GM10266 (cell line): Measurements from ENCODE around the gene FOCAD.

Experiments
- DNase-seq: peaks from one replicate; pipeline ENCODE4 v3.0.0; 2012; ENCODE audit errors: extremely low spot score
- TF ChIP-seq, protein P1 (sequence below): IDR thresholded peaks from 2 replicates; pipeline ENCODE4 v1.5.1; 2012; ENCODE audit warnings: mild to moderate bottlenecking, low read depth; ENCODE audit not compliant: control insufficient read depth, insufficient read depth; ENCODE audit errors: missing control alignments

Gene FOCAD

DNA sequence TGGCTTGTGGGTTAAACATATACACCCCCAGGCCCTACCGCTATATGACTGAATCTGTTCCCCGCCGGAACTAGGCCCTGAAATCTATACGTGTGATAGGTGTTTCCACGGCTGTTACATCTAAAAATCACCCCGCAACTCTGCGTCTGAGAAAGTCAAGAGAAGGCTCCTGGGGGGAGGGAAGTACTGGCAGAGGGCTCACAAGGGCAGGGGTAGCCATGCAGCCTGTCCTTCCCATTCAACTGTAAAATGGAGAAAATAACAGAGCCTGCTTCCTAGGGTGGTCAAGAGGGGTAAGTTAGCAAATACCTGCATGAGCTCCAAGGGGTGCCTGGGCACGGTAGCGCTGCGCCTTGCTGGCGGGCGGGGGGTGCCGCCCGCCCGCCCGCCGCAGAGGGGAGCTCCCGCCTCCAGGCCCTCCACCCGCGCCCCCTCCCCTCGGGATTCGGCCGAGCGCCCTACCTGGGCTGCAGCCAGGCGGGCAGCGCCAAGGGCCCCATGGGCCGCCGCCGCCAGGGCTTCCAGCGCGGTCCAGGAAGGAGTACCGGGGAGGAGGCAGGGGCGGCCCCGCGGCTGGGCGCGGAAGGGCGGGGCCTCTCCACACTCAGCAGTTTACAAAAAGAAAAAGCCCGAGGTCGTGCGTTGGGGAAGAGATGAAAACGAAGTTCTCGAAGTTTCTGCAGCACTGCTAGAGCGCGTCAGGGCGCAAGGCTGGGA, 347.2 kb downstream of the FOCAD start, which contains the start of gene HACD4:
Gene HACD4, minus strand, starts transcription at position 550 of the 717 bp plus-strand sequence. Its CDS starts 50 bp downstream, at position 500.
- TF ChIP-seq, protein P1, sequence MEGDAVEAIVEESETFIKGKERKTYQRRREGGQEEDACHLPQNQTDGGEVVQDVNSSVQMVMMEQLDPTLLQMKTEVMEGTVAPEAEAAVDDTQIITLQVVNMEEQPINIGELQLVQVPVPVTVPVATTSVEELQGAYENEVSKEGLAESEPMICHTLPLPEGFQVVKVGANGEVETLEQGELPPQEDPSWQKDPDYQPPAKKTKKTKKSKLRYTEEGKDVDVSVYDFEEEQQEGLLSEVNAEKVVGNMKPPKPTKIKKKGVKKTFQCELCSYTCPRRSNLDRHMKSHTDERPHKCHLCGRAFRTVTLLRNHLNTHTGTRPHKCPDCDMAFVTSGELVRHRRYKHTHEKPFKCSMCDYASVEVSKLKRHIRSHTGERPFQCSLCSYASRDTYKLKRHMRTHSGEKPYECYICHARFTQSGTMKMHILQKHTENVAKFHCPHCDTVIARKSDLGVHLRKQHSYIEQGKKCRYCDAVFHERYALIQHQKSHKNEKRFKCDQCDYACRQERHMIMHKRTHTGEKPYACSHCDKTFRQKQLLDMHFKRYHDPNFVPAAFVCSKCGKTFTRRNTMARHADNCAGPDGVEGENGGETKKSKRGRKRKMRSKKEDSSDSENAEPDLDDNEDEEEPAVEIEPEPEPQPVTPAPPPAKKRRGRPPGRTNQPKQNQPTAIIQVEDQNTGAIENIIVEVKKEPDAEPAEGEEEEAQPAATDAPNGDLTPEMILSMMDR: no peak
- DNase-seq: peak; percentile 79

DNA sequence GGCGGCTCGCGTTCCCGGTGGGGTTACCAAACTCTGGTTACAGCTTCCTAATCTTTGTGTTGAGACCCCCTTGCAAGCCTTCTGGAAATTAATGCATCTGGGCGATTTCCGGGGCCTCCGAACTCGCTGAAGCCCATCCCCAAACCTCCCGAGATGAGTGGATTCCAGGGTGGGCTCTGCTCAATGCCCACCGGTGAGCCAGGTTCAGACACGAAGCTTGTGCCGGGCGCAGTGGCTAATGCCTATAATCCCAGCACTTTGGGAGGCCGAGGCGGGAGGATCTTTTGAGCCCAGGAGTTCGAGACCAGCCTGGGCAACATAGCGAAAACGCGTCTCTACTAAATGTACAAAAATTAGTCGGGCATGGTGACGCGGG, 347.7 kb downstream of the FOCAD start:
- TF ChIP-seq, protein P1: no peak
- DNase-seq: no peak

DNA sequence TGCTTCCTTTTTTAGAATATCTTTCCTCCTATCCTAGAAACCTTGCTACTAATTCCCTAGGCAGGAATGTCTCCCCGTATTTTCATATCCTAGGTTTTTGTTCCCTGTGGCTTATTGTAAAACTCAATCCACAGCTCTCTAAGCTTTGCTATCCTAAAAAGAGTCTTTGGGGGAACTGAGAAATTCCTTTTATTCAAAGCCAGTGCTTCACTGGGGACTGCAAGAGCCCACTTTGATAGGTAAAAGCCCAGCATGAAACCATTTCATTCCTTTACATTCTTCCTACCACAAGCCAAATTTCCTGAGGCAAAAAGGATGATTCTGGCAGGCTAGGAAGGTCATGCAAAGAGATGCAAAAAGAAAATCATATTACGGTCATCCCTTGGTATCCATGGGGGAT, 353.2 kb downstream of the FOCAD start:
- TF ChIP-seq, protein P1: no peak
- DNase-seq: no peak

DNA sequence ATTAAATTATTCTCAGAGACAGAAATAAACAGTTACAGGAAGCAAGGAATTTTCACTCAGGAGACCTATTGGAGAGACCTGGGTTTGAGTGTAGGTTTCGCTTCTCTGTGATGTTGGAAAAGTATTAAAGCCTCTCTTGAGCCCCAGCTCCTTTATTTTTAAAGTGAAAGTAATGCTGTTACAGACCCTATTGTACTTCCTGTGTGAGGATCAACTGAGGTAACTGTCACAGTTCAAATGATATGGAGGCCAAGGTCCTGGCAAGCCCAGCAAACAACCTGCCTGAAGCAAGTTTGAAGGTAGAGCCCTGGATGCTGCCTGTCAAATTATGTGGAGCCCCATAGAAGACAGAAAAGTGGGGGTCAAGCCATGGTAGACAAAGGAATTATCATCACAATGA, 355.2 kb downstream of the FOCAD start:
- DNase-seq: no peak
- TF ChIP-seq, protein P1: no peak

DNA sequence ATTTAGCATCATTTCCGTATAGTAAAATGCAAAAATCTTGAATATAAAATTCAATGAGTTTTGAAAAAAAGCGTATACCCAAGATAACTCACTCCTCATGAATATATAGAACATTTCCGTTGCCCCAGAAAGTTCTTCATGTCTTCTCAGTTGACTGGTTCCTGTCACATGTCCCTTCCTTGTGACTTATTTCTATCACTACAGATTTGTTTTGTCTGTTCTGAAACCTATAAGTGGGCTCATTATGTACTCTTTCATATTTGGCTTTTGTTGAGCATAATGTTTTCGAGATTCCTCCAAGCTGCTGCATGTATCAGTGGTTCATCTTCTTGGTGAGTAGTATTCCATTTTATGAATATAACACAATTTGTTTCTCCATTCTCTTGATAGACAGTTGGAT, 358.4 kb downstream of the FOCAD start:
- TF ChIP-seq, protein P1: no peak
- no peak for DNase-seq

DNA sequence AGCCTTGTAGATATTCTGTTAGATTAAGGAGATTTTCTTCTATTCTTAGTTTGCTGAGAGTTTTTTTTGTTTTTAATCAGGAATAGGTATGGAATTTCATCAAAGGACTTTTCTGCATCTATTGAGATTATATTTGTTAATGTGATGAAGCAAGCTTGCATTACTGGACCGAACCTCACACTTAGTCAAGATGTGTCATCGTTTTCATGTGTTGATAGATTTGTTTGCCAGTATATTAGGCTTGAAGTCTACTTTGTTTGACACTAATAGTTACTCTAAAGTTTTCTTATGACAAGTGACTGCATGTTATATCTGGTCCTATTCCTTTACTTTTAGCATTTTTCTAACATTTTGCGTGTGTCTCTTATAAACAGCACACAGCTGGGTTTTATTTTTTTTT, 359.8 kb downstream of the FOCAD start:
- TF ChIP-seq, protein P1: no peak
- DNase-seq: no peak
